Testis (tissue), 3 donors: ENCODE results near the gene PGLYRP2. TPM values are rescaled to one million over a fixed set of nuclear protein-coding genes. Genes with fewer than 3 reads are reported as not detected.

Experiments used
- DNase-seq: peaks from one replicate; pipeline ENCODE4 v3.0.0-alpha.2; 2019
- H3K27ac ChIP-seq, 2 donors: fragments of 200-600 bp; sonication (generic); one replicate each; pipeline ENCODE4 v1.5.1; 2019
- H3K27me3 ChIP-seq: fragments of 200-600 bp; sonication (generic); one replicate; pipeline ENCODE4 v1.5.1; 2019
- H3K36me3 ChIP-seq: fragments of 200-600 bp; sonication (generic); one replicate; pipeline ENCODE4 v1.5.1; 2017; ENCODE audit warnings: low read depth; ENCODE audit errors: missing control alignments
- H3K4me1 ChIP-seq: fragments of 200-600 bp; sonication (generic); one replicate; pipeline ENCODE4 v1.5.1; 2019
- H3K4me3 ChIP-seq, 2 donors: fragments of 200-600 bp; sonication (generic); one replicate each; pipeline ENCODE4 v1.5.1; 2017 to 2019
- H3K9me3 ChIP-seq: fragments of 200-600 bp; sonication (generic); one replicate; pipeline ENCODE4 v1.5.1; 2017
- POLR2A ChIP-seq: fragments of 450-650 bp; IDR thresholded peaks from one replicate; pipeline ENCODE4 v1.6.1; 2017; ENCODE audit warnings: antibody characterized with exemption, mild to moderate bottlenecking, moderate library complexity
- WGBS, 2 donors: methylation state at CpG; one replicate each; pipeline ENCODE4 v1.1.5; 2018; 5-methylcytosine and 5-hydroxymethylcytosine counted together
- intact Hi-C: fragments of 100-400 bp; cut with DNase I; formaldehyde crosslinking; loops from one replicate; pipeline ENCODE4 v1.15.1; 2023; ENCODE audit warnings: low total_unique reads
- polyA plus RNA-seq: library from polyadenylated mRNA; stranded (reverse); fragments of 350-450 nt; fragmentation: Illumina TruSeq; extraction: RNeasy Lipid Tissue Mini Kit (QIAGEN cat#74804); gene quantifications from one replicate; pipeline ENCODE4 v1.2.3, GENCODE V29; 2014; ENCODE audit warnings: low read depth, low replicate concordance; ENCODE audit not compliant: insufficient read depth
- total RNA-seq, 2 donors: library from RNA; depleted of rRNA; stranded (reverse); fragments of >200 nt; gene quantifications; one replicate each; pipeline ENCODE4 v1.2.3, GENCODE V29; 2016
- TF ChIP-seq, protein P1 (sequence below), 3 experiments: fragments of 450-650 bp in 2 of 3; fragments of 200-600 bp in 1 of 3; sonication (generic) in 1 of 3; IDR thresholded peaks; one replicate each; pipeline ENCODE4 v1.5.1; 2016 to 2019; ENCODE audit warnings: antibody characterized with exemption in 3 of 3, mild to moderate bottlenecking in 2 of 3, moderate library complexity in 1 of 3

The PGLYRP2 gene
- total and polyA plus RNA-seq, 3 donors from 2014 or later: 27.8 to 44.4 (median 43.7) TPM

DNA sequence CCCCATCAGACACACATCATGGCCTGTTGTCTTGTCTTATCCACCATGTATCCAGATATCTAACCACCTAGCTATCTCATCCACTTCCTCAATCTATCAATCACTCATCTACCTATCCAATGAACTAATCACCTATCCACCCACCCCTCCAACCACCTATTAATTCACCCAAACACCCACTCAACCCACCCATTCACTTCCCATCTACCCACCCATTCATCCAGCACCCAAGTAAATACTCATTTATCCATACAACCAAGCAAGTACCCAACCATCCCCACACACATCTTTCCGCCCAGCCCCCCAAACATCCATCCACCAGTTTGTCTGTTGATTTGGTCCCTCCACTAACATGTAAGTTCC lies 28.8 kb downstream of the PGLYRP2 start:
- 65 to 88% methylated on average over 1 of the region's 1 CpG for WGBS, 2 donors
- intact Hi-C loops: no loop called here
- TF ChIP-seq POLR2A: no peak
- no peaks in the 10 kb centered on the region for H3K9me3 ChIP-seq
- H3K4me3 ChIP-seq: no peak overlapping the region
- no peaks in the 10 kb centered on the region for H3K27me3 ChIP-seq
- no peaks in the 10 kb centered on the region for H3K36me3 ChIP-seq
- peaks cover 15% of the 10 kb centered on the region for H3K4me1 ChIP-seq
- DNase-seq: no peak
- peak overlapping the region in 1 of 2 donors; percentile 61 for H3K27ac ChIP-seq

DNA sequence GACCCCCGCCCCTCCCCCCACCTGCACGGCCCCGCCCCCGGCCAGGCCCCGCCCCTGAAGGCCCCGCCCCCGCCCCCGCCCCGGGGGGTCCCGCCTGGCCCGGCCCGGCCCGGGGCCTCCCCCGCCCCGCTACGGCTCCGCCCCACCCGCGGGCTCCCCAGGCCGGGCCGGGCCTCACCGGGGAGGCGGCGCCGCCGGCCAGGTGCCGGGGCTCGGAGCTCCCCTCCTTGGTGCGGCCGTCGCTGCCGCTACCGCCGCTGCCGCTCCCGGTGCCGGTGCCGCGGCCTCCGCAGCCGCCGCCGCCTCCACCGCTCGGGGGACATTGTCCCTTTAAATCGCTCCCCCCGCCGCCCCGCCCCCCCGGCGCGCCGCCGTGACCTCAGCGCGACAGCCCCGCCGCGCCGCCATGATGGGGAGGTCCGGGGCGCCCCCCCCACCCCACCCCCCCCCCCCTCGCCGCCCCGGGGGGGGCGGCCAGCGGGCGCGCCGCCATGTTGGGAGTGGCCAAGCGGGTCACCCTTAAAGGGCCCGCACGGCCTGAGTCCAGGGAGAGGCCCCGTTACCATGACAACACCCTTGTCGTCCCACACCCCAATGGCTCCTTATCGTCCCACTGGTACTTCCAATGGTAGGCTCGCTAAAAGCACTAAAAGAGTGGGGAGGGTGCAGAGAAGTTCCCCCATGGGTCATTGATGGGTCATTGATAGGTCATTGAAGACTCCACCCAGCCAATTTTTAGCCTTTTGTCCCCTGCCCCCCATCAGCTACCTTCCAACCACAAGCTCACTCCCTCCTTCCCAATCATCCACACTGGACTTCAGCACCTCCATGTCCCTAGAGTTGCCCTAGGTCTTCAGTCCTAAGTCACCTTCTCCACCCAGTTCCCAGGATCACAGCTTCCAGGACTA lies 29.4 kb downstream of the PGLYRP2 start, which contains the start of gene WIZ:
WIZ (minus strand) TSS at position 337 of the 908 bp plus-strand sequence. CDS start 1,649 bp downstream, outside the sequence.
- WGBS, 2 donors: 3% methylated on average over 44 of the region's 77 CpGs; no CpG with 5 or more reads in 1 of the 2 donors
- intact Hi-C loops: no loop called here
- no peaks in the 10 kb centered on the region for H3K36me3 ChIP-seq
- peak; percentile 77 for DNase-seq
- TF ChIP-seq, protein P1, sequence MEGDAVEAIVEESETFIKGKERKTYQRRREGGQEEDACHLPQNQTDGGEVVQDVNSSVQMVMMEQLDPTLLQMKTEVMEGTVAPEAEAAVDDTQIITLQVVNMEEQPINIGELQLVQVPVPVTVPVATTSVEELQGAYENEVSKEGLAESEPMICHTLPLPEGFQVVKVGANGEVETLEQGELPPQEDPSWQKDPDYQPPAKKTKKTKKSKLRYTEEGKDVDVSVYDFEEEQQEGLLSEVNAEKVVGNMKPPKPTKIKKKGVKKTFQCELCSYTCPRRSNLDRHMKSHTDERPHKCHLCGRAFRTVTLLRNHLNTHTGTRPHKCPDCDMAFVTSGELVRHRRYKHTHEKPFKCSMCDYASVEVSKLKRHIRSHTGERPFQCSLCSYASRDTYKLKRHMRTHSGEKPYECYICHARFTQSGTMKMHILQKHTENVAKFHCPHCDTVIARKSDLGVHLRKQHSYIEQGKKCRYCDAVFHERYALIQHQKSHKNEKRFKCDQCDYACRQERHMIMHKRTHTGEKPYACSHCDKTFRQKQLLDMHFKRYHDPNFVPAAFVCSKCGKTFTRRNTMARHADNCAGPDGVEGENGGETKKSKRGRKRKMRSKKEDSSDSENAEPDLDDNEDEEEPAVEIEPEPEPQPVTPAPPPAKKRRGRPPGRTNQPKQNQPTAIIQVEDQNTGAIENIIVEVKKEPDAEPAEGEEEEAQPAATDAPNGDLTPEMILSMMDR (IDR thresholded peaks at IDR 0.05): no peak
- no peak for TF ChIP-seq POLR2A
- H3K4me1 ChIP-seq: peaks cover 15% of the 10 kb centered on the region
- peak within 1 kb of the TSS in 1 of 2 donors; percentile 80 for H3K27ac ChIP-seq
- H3K4me3 ChIP-seq: peak within 1 kb of the TSS; percentile 56 to 66
- H3K9me3 ChIP-seq: no peaks in the 10 kb centered on the region
- no peaks in the 10 kb centered on the region for H3K27me3 ChIP-seq

DNA sequence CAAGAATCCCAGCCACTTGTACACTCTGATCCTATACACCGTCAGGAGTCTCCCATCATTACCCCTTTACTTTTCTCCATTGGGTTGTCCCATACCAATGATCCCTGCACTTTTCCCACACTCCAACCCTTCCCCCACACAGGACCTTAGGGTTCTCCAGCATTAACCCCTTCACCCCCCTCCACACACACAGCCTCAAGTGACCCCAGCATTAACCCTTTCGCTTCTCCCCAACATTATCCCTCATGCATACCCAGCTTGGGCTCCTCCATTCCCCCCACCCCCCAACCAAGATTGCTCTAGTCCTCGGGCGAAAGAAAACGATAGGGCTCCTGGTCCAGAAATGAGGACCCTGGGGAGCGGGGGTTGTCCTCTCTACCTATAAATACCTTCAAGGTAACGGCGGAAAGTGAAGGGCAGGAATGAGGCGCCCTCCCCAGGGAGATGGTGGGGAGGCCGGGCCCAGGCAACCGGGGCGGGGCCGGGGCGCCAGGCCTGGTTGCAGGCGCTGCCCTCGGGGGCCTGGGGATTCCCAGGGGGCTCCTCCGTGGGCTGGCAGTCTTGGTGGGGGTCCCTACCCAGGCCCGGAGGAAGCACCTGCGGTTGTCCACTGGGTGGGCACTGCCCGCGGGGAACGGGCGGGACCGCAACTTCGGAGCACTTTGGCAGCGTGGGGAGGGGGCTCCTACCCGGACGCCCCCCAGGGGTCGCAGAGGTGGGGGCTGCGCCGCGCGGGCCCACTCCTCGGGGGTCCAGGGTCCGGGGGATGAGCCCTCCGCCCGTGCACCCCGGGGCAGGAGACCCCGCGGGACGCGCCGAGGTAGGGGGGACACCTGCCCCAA lies 30.3 kb downstream of the PGLYRP2 start:
- Histone ChIP-seq H3K4me3 (peak overlapping the region; percentile 56 to 66), H3K9me3 (no peaks in the 10 kb centered on the region), H3K4me1 (peaks cover 15% of the 10 kb centered on the region), H3K36me3 (no peaks in the 10 kb centered on the region), H3K27ac (peak overlapping the region in 1 of 2 donors; percentile 80), H3K27me3 (no peaks in the 10 kb centered on the region)
- intact Hi-C loops: no loop called here
- no peak for DNase-seq
- TF ChIP-seq, protein P1 (IDR thresholded peaks at IDR 0.05): no peak
- 4 to 8% methylated on average over 8 to 12 of the region's 43 CpGs for WGBS, 2 donors

DNA sequence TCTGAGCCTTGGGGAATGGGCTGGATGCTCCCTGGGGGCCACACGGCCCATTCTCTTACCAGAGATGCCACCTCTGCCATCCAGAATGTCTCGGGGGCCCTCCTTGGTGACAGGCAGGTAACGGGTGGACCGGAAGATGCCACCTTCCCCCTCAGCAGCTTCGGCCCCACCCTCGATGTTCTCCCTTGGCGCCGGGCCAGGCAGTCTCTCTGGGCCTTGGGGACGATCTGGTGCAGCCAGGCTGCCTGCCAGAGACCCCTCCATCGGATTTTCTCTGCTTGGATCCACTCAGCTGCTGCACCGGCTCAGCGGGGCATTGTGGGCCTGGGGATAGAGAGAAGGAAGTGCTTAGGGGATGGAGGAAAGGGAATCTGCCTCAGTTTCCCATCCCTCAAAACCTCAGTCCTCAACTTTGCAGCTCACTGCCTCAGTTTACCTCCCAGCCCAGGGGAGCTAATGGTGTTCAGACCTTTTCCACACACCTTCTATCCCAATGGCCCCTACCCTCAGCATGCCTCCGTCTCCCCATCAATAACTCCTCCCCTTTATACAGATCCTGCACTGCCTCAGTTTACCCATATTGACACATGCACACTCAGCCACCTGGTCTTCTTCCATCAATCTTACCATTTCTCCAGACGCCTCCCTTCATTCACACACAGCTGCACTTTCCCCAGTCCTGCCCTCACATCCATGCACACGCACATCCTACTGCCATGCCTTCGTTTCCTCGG lies 31.1 kb downstream of the PGLYRP2 start:
- 36 to 57% methylated on average over 5 to 17 of the region's 17 CpGs for WGBS, 2 donors
- H3K36me3 ChIP-seq: no peaks in the 10 kb centered on the region
- H3K27me3 ChIP-seq: no peaks in the 10 kb centered on the region
- H3K9me3 ChIP-seq: no peaks in the 10 kb centered on the region
- no peak for DNase-seq
- H3K27ac ChIP-seq: no peak overlapping the region
- intact Hi-C loops: no loop called here
- no peak for TF ChIP-seq POLR2A
- TF ChIP-seq, protein P1 (IDR thresholded peaks at IDR 0.05): no peak
- peaks cover 13% of the 10 kb centered on the region for H3K4me1 ChIP-seq
- H3K4me3 ChIP-seq: no peak overlapping the region
